NCI-H526 treated with DMSO at 0.1 percent for 48 hours (cell line): ENCODE data around the gene PHACTR1.

Experiments
- DNase-seq: peaks from one replicate; lab custom pipeline; 2025; lab: John Stamatoyannopoulos, UW

Gene PHACTR1

GRCh38 chr6:12849809-12850198, 133.2 kb downstream of the PHACTR1 start:
- no peak for DNase-seq

GRCh38 chr6:12851123-12851695, 134.6 kb downstream of the PHACTR1 start:
- no peak for DNase-seq

- no peak for DNase-seq
Measured at GRCh38 chr6:12861603-12862002, 145.0 kb downstream of the PHACTR1 start.

- no peak for DNase-seq
Measured at GRCh38 chr6:12865117-12865516, 148.6 kb downstream of the PHACTR1 start.

DNA sequence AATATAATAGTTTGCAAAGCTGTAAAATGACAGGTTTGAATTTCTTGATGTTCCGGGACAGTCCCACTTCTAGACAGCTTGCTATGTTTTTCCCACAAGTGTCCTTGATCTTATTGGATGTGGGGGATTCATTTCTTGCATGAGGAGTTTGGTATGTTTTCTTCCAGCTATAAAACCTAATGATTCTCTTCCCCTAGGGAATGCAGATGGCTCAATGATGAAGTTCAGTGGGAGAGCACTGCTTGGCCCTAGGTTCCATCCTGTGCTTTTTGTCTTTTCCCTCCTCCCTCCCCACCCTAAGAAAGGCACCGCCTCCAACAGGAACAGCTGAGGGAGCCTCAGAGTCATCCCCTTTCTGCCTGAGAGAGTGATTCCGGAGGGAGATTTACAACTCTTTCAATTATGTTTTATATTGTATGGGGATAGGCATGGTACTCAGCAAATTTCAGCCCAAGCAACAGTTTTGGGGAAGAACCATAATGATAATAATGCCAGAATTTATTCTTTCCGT, 149.2 kb downstream of the PHACTR1 start:
- no peak for DNase-seq

- DNase-seq = no peak
Measured at GRCh38 chr6:12866422-12867029, 150.0 kb downstream of the PHACTR1 start.

- DNase-seq = no peak
Measured at GRCh38 chr6:12869816-12870432, 153.4 kb downstream of the PHACTR1 start.

- DNase-seq = no peak
Measured at GRCh38 chr6:12873691-12874090, 157.1 kb downstream of the PHACTR1 start.

DNA sequence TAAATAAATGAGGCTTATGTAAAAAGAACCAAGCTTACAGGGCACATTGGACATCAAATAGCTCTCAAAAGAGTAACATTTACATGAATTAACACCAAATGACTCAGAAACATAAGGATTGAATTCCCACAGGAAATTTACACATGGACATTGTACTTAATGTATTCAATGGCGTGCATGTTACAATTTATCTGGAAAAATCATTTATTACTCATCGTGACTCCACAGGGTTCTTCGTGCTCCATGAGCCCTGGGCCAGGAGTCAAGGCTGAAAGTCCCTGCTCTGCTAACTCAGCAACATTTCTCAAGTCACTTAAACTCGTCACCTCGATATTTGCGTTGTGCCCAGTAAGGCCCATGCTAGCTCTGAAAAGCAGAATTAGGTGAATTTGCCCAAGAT, 158.5 kb downstream of the PHACTR1 start:
- DNase-seq = no peak

GRCh38 chr6:12878741-12879140, 162.2 kb downstream of the PHACTR1 start:
- DNase-seq = no peak

DNA sequence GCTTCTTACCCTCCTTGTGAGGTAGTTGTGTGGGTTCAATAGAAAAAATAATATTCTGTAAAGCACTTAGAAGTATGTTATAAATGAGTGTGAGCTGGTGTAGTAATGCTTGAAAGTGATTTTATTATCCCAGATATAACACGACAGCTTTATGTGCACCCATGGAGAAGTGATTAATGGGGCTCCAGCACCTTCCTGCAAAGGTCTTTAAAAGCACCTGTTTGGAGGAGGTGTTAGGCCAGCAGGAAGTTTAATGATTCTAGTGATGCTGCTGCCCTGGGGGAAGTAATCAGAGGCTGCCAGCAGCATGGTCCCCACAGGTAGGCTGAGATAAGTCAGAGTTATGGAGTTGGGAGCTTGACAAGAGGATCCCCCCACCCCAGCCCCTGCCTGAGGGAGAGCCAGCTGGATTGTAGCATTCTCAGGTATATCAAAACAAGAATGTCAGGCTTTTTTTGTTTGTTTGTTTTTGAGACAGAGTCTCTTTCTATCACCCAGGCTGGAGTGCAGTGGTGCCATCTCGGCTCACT, 166.3 kb downstream of the PHACTR1 start:
- DNase-seq = peak; percentile 4

- DNase-seq = no peak
Measured at GRCh38 chr6:12884983-12885382, 168.4 kb downstream of the PHACTR1 start.

- DNase-seq = no peak
Measured at GRCh38 chr6:12886961-12887775, 170.6 kb downstream of the PHACTR1 start.

DNA sequence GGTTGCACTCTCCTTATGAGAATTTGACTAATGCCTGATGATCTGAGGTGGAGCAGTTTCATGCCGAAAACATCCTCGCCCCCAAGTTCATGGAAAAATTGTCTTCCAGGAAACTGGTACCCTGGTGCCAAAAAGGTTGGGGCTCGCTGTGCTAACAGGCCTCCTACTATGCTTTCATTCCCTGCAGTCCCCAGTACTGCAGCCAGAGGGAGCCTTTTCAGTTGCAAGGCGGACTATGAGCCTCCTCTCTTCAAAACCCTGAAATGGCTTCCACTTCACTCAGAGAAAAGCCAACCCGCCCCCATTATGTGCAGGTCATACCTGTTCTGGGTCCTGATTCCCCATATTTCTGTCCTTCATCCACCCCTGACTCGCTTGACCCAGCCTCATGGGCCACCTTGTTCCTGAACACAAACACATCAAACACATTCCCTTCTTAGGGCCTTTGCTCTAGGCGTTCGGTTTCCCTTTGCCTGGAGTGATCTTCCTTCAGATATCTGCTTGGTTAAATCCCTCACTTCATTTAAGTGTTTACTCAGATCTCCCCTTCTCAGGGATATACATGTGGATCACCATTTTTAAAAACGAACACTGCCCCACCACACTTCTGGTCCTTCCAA, 173.7 kb downstream of the PHACTR1 start:
- DNase-seq = no peak

DNA sequence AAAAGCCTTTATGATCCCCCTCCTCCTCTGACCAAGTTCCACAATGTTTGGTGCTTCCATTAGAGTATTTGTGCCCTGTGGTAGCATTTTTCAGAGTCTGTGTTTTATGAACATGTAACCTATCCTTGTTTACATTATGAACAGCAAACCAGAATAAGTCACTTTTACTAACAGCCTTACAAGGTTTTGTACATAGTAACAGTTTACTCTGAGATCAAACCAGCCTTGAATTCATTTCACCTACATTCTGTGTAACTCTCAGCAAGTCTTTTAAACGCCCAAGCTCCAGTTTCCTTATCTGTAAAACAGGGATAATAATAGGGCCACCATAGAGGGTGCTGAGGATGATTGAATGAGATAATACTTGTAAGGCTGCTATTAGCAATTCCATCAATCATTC, 175.0 kb downstream of the PHACTR1 start:
- DNase-seq = no peak

- DNase-seq = no peak
Measured at GRCh38 chr6:12892151-12892550, 175.6 kb downstream of the PHACTR1 start.

DNA sequence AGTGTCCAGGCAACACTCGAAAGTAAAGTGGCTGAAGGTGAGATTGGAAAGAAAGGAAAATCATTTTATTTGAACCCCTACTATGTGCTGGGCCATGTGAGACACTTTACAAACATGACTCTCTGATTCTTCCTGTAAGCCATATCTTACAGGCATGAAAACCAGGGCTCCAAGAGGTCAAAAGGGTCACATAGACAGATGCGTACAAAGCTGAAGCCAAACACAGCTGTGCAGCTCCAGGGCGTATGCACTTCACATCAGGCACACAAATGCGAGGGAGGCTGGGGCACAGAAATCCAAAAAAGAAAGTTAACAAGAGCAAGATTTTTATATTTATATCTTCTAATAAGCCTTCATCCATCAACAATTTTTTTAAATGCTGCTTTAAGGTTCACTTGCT, 176.5 kb downstream of the PHACTR1 start:
- DNase-seq = no peak

GRCh38 chr6:12895721-12896120, 179.2 kb downstream of the PHACTR1 start:
- no peak for DNase-seq

GRCh38 chr6:12896208-12896733, 179.7 kb downstream of the PHACTR1 start:
- no peak for DNase-seq

GRCh38 chr6:12898603-12899002, 182.0 kb downstream of the PHACTR1 start:
- DNase-seq = no peak

DNA sequence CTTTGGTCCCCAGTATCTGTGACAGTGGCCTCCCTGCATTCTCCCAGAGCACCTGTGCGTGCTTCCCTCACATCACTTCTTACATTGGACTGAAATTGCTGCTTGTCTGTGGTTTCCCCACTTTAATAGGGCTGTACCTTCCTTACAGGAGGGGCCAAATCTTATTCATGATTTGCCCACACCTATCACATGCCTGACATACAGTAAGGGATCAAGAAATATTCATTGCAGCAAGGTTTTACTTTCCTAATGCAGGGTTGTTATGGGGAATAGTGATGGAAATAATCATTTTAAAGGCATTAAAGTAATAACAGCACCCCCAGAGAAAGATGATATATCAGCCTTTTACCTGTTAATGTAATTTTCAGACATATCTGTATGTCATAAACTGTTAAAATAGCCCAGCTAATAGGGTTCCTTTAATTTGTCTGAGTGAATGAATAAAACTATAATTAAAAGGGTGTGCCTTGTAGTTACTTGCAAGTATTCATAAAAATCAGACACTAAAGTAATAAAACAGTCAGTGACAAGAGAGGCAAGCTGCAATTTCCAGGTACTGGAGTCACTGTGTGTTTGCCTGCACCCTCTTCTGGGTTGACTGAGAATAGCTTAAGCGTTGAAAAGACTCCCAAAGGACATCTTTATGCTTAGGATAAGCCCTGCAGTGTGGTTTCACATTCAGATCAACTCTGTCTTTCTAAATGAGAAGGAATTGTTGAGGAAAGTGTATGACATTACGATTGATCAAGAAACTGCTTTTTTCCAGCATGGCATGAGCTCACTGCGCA, 182.7 kb downstream of the PHACTR1 start:
- no peak for DNase-seq
